HEK293 (cell line): Measurements from ENCODE around the gene R3HDM2.

Source experiments
- CTCF ChIA-PET: fragments of 350-600 bp; formaldehyde crosslinking; extraction: SDS; loops from one replicate; lab custom pipeline; 2021; ENCODE audit warnings: antibody characterized with exemption; lab: Yijun Ruan, JAX
- POLR2A ChIA-PET: fragments of 300-600 bp; formaldehyde crosslinking; extraction: SDS; loops from one replicate; lab custom pipeline; 2020; ENCODE audit warnings: antibody characterized with exemption, inconsistent platforms; lab: Yijun Ruan, JAX
- H3K27ac ChIP-seq: fragments of 200-500 bp; sonication (Bioruptor generic); 2 replicates; pipeline ENCODE4 v1.5.1; 2014; ENCODE audit warnings: low read depth, low read length, control low read depth, inconsistent platforms; ENCODE audit errors: extremely low read depth
- H3K36me3 ChIP-seq, 2 experiments: fragments of 200-500 bp in 1 of 2; sonication (Bioruptor generic) in 1 of 2; 1 replicate in 1 of 2; 2 replicates in 1 of 2; pipeline ENCODE4 v1.5.1; 2014 to 2017; ENCODE audit warnings: inconsistent platforms in 2 of 2, low read length in 2 of 2; ENCODE audit not compliant: control insufficient read depth in 2 of 2, insufficient read depth in 1 of 2
- H3K4me1 ChIP-seq: fragments of 200-500 bp; sonication (Bioruptor generic); 2 replicates; pipeline ENCODE4 v1.5.1; 2014; ENCODE audit warnings: mild to moderate bottlenecking, low read length, inconsistent platforms; ENCODE audit not compliant: control insufficient read depth, insufficient read depth
- H3K4me3 ChIP-seq: 2 replicates; pipeline ENCODE4 v1.5.1; 2011; ENCODE audit warnings: low read depth, mild to moderate bottlenecking, control low read depth, low read length, moderate library complexity
- H3K9me3 ChIP-seq: fragments of 200-500 bp; sonication (Bioruptor generic); 2 replicates; pipeline ENCODE4 v1.5.1; 2014; ENCODE audit warnings: low read depth, low read length, inconsistent platforms; ENCODE audit not compliant: control insufficient read depth, insufficient read depth
- EGR2 ChIP-seq: fragments of 450-650 bp; formaldehyde crosslinking; IDR thresholded peaks from 2 replicates; pipeline ENCODE4 v1.5.1; 2016; ENCODE audit warnings: low read depth, missing biosample characterization, missing genetic modification characterization
- IKZF3 ChIP-seq: fragments of 450-650 bp; IDR thresholded peaks from 2 replicates; pipeline ENCODE4 v1.5.0; 2018; ENCODE audit warnings: missing biosample characterization, mild to moderate bottlenecking, missing genetic modification characterization, moderate library complexity
- MEIS1 ChIP-seq: sonication (generic); formaldehyde crosslinking; IDR thresholded peaks from 2 replicates; pipeline ENCODE4 v1.8.1; 2022; ENCODE audit warnings: missing genetic modification reagents, mild to moderate bottlenecking, borderline replicate concordance
- WT1 ChIP-seq: fragments of 450-650 bp; formaldehyde crosslinking; IDR thresholded peaks from 2 replicates; pipeline ENCODE4 v1.5.1; 2016; ENCODE audit warnings: missing biosample characterization, missing genetic modification characterization
- YY2 ChIP-seq: fragments of 450-650 bp; formaldehyde crosslinking; IDR thresholded peaks from 2 replicates; pipeline ENCODE4 v1.5.1; 2016; ENCODE audit warnings: missing biosample characterization, missing genetic modification characterization
- ZFHX2 ChIP-seq: fragments of 450-650 bp; formaldehyde crosslinking; conservative IDR thresholded peaks from 2 replicates; pipeline ENCODE4 v1.5.1; 2016; ENCODE audit warnings: missing biosample characterization, missing genetic modification characterization
- ZNF148 ChIP-seq: fragments of 450-650 bp; formaldehyde crosslinking; IDR thresholded peaks from 2 replicates; pipeline ENCODE4 v1.5.0; 2017; ENCODE audit warnings: missing biosample characterization, missing genetic modification characterization, borderline replicate concordance
- ZNF324 ChIP-seq: fragments of 450-650 bp; formaldehyde crosslinking; IDR thresholded peaks from 2 replicates; pipeline ENCODE4 v1.5.1; 2016; ENCODE audit warnings: missing biosample characterization, missing genetic modification characterization
- ZNF596 ChIP-seq: fragments of 450-650 bp; IDR thresholded peaks from 2 replicates; pipeline ENCODE4 v1.5.0; 2018; ENCODE audit warnings: missing biosample characterization, mild to moderate bottlenecking, missing genetic modification characterization, moderate library complexity
- ZNF600 ChIP-seq: fragments of 450-650 bp; formaldehyde crosslinking; IDR thresholded peaks from 2 replicates; pipeline ENCODE4 v1.5.1; 2016; ENCODE audit warnings: missing biosample characterization, missing genetic modification characterization
- ZNF621 ChIP-seq: fragments of 450-650 bp; formaldehyde crosslinking; IDR thresholded peaks from 2 replicates; pipeline ENCODE4 v1.5.1; 2017; ENCODE audit warnings: missing biosample characterization, missing genetic modification characterization
- ZNF645 ChIP-seq: fragments of 450-650 bp; formaldehyde crosslinking; IDR thresholded peaks from 2 replicates; pipeline ENCODE4; 2016; ENCODE audit warnings: missing biosample characterization, missing genetic modification characterization
- ZNF776 ChIP-seq: fragments of 450-650 bp; formaldehyde crosslinking; IDR thresholded peaks from 2 replicates; pipeline ENCODE4 v1.5.0; 2017; ENCODE audit warnings: missing biosample characterization, missing genetic modification characterization, borderline replicate concordance
- ZSCAN4 ChIP-seq: fragments of 450-650 bp; formaldehyde crosslinking; IDR thresholded peaks from 2 replicates; pipeline ENCODE4 v1.5.1; 2017; ENCODE audit warnings: missing biosample characterization, missing genetic modification characterization

The R3HDM2 gene

GRCh38 chr12:57224278-57224972 is 206.4 kb downstream of the R3HDM2 start:
- TF ChIP-seq ZFHX2 (tag by site-specific recombination) (0 out of 2 replicates have a peak, but pooled peaks have one; percentile 6), YY2 (tag by site-specific recombination) (no peak)
- TF ChIP-seq, all 188 proteins: peak for 1
- no peak overlapping the region for H3K27ac ChIP-seq
- peaks cover 5% of the 10 kb centered on the region for H3K4me1 ChIP-seq
- H3K4me3 ChIP-seq = no peak overlapping the region
- ChIA-PET CTCF (interaction anchor here (0.9 to 13.7 kb wide), 2 partner anchors 10 to 16 kb away, joined by 5 to 192 read pairs; a partner anchor contains a TSS), POLR2A (no interaction called here)
- H3K9me3 ChIP-seq = no peaks in the 10 kb centered on the region
- H3K36me3 ChIP-seq = no peaks in the 10 kb centered on the region

- TF ChIP-seq ZNF645 (tag by site-specific recombination) (peak; percentile 51; the same call in 1 of the 2 replicates), IKZF3 (tag by site-specific recombination) (0 out of 2 replicates have a peak, but pooled peaks have one; percentile 23), ZNF148 (tag by site-specific recombination) (no peak), WT1 (tag by site-specific recombination) (no peak), ZNF324 (tag by site-specific recombination) (no peak), EGR2 (tag by site-specific recombination) (peak; percentile 55), ZNF596 (tag by site-specific recombination) (peak; percentile 29; the same call in 1 of the 2 replicates), ZSCAN4 (peak; percentile 37; the same call in 1 of the 2 replicates), ZNF776 (tag by site-specific recombination) (peak; percentile 59; the same call in 1 of the 2 replicates), ZFHX2 (tag by site-specific recombination) (peak; percentile 79), ZNF621 (tag by site-specific recombination) (peak; percentile 86; the same call in 1 of the 2 replicates), MEIS1 (no peak), ZNF600 (tag by site-specific recombination) (peak; percentile 43)
- POLR2A ChIA-PET = no interaction called here
- Histone ChIP-seq H3K27ac (no peak overlapping the region), H3K4me1 (peaks cover 2% of the 10 kb centered on the region; the same call in 1 of the 2 replicates), H3K36me3 (no peaks in the 10 kb centered on the region), H3K9me3 (no peaks in the 10 kb centered on the region), H3K4me3 (no peak overlapping the region)
- CTCF ChIA-PET = interaction anchor here (2.0 to 13.7 kb wide), 2 partner anchors 10 to 16 kb away, joined by 7 to 192 read pairs; a partner anchor contains a TSS
These were observed 207.4 kb downstream of the R3HDM2 start for GRCh38 chr12:57223191-57224165.
